Keratinocyte (primary cell): ENCODE measurements around the gene PDE9A.

Experiments used
- EZH2 ChIP-seq: IDR thresholded peaks from one replicate; pipeline ENCODE4 v1.6.1; 2012; ENCODE audit warnings: inconsistent platforms, mild to moderate bottlenecking, low read length, moderate library complexity
- TF ChIP-seq, protein P1 (sequence below), 3 experiments: IDR thresholded peaks in 1 of 3; conservative IDR thresholded peaks in 1 of 3; optimal IDR thresholded peaks in 1 of 3; 2 replicates in 2 of 3; 3 replicates in 1 of 3; pipeline versions ENCODE3 to v1.5.1; 2011; ENCODE audit warnings: low read length in 3 of 3, mild to moderate bottlenecking in 3 of 3, moderate library complexity in 2 of 3, control low read depth in 1 of 3, inconsistent platforms in 1 of 3; ENCODE audit not compliant: insufficient read depth in 2 of 3; ENCODE audit errors: extremely low read depth in 1 of 3

DNA sequence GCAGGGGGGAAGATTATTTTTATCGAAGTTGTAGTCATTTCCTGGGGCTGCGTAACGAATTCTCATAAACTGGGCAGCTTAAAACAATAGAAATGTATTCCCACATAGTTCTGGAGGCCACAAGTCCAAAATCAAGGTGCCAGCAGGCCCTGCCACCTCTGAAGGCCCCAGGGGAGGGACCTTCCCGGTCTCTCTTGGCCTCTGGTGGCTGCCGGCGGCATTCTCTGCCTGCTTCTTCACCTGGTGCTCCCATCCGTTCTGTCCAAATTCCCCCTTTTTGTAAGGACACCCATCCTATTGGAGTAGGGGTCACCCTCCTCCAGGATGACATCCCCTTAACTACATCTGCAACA lies 92.8 kb downstream of the PDE9A start:
- TF ChIP-seq EZH2: no peak
- TF ChIP-seq, protein P1, sequence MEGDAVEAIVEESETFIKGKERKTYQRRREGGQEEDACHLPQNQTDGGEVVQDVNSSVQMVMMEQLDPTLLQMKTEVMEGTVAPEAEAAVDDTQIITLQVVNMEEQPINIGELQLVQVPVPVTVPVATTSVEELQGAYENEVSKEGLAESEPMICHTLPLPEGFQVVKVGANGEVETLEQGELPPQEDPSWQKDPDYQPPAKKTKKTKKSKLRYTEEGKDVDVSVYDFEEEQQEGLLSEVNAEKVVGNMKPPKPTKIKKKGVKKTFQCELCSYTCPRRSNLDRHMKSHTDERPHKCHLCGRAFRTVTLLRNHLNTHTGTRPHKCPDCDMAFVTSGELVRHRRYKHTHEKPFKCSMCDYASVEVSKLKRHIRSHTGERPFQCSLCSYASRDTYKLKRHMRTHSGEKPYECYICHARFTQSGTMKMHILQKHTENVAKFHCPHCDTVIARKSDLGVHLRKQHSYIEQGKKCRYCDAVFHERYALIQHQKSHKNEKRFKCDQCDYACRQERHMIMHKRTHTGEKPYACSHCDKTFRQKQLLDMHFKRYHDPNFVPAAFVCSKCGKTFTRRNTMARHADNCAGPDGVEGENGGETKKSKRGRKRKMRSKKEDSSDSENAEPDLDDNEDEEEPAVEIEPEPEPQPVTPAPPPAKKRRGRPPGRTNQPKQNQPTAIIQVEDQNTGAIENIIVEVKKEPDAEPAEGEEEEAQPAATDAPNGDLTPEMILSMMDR (optimal IDR thresholded peaks at IDR 0.05 in 1 of 3, IDR thresholded peaks at IDR 0.05 in 1 of 3, conservative IDR thresholded peaks at IDR 0.05 in 1 of 3; ENCODE audit: extremely low read depth in 1 of 3, insufficient read depth in 2 of 3, low read length in 3 of 3): no peak
